Activated CD4-positive, alpha-beta memory T cell treated with anti-CD3 and anti-CD28 coated beads for 36 hours (primary cell): ENCODE measurements around the gene MED12. TPM values are rescaled to one million over a fixed set of nuclear protein-coding genes. Genes with fewer than 3 reads are reported as not detected.

Source experiments
- CTCF ChIA-PET: fragments of 350-600 bp; sonication (Branson Sonifier 250); formaldehyde crosslinking; loops from one replicate; lab custom pipeline; 2021; ENCODE audit warnings: antibody characterized with exemption, inconsistent platforms; lab: Charles Lee
- POLR2A ChIA-PET: fragments of 350-600 bp; sonication (Branson Sonifier 250); formaldehyde crosslinking; loops from one replicate; lab custom pipeline; 2021; ENCODE audit warnings: antibody characterized with exemption; lab: Charles Lee
- DNase-seq: peaks from one replicate; pipeline ENCODE4 v3.0.0-alpha.2; 2020
- H3K27ac Mint-ChIP-seq: one replicate; pipeline ENCODE4 v1.8.0; 2021; ENCODE audit warnings: mixed read lengths
- H3K27me3 Mint-ChIP-seq: one replicate; pipeline ENCODE4 v1.8.0; 2021; ENCODE audit warnings: mixed read lengths
- H3K36me3 Mint-ChIP-seq: one replicate; pipeline ENCODE4 v1.8.0; 2021; ENCODE audit warnings: mixed read lengths
- H3K4me1 Mint-ChIP-seq: one replicate; pipeline ENCODE4 v1.8.0; 2021; ENCODE audit warnings: low read depth, mixed read lengths
- H3K4me3 Mint-ChIP-seq: one replicate; pipeline ENCODE4 v1.8.0; 2021; ENCODE audit warnings: mild to moderate bottlenecking, mixed read lengths
- H3K9me3 Mint-ChIP-seq: one replicate; pipeline ENCODE4 v1.8.0; 2021; ENCODE audit warnings: mixed read lengths
- intact Hi-C: fragments of 100-400 bp; cut with micrococcal nuclease; formaldehyde crosslinking; loops from one replicate; pipeline ENCODE4 v1.15.1; 2023
- total RNA-seq, 2 experiments: library from RNA; stranded (reverse); gene quantifications; one replicate each; pipeline ENCODE4 v1.2.3, GENCODE V29; 2021

Gene MED12
- total RNA-seq, 2 experiments from 2014 or later, result 46.9 to 50.1 TPM

DNA sequence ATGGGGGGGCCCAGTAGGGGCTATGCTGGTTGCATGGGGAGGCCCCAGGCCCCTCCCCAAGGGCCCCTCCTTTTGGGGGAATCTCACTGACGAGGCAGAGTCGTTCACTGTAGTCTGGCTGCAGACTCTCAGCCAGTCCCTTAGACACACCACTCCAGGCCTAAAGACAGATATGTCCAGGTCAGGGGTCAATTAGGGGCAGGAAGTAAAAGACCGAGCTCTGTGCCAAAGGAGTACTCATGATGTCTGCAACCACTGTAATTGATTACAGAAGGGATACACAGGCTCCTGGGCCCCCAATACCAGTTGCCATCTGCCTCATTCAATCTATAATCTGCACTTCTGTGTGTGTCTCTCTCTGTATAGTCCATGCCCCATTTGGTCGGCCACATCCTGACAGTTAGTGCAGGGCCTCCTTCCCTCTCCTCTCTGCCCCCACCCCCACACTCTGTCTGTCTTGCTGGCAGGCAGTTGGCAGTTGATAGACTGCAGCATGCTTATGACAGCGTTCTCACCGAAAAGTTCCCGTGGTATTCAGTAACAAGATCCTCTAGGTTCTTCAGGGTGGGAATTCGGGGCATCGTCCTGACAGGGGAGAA is 10.5 kb upstream of the MED12 start:
- Mint-ChIP-seq H3K27me3 (no peaks in the 10 kb centered on the region), H3K27ac (peak overlapping the region; percentile 98), H3K9me3 (no peaks in the 10 kb centered on the region), H3K4me1 (peaks cover 58% of the 10 kb centered on the region), H3K4me3 (peak overlapping the region; percentile 99), H3K36me3 (peaks cover 57% of the 10 kb centered on the region)
- POLR2A ChIA-PET, result no interaction called here
- CTCF ChIA-PET, result interaction anchor here (1.1 to 1.5 kb wide), 2 partner anchors 8 to 11 kb away, joined by 4 read pairs; partner anchors contain the start of gene MED12
- intact Hi-C loops, result no loop called here
- DNase-seq, result peak; percentile 65

DNA sequence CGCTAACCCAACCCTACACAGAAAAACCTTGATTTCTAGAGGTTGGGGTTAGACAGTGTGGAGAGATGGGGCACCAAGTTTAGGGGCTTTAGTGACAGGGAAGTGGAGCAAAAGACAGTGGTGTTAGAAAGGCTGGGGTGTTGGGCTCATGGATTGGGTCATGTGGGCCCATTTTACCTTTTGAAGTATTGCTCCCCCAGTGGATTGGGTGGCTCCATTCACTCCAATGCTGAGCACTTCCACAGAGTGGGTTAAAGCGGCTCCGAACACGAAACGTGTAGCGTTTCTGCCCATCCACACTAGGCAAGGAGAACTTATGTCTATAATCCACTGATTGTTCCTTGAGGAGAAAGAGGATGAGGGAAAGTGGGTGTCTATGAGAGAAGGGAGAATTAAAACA is 9.3 kb upstream of the MED12 start:
- ChIA-PET POLR2A (no interaction called here), CTCF (interaction anchor here (1.1 kb wide), 1 partner anchor 10 kb away, joined by 4 read pairs; no protein-coding TSS in a partner anchor)
- DNase-seq, result no peak
- peaks cover 57% of the 10 kb centered on the region for H3K36me3 Mint-ChIP-seq
- H3K4me3 Mint-ChIP-seq, result peak overlapping the region; percentile 99
- H3K27me3 Mint-ChIP-seq, result no peaks in the 10 kb centered on the region
- peak overlapping the region; percentile 98 for H3K27ac Mint-ChIP-seq
- H3K4me1 Mint-ChIP-seq, result peaks cover 52% of the 10 kb centered on the region
- no peaks in the 10 kb centered on the region for H3K9me3 Mint-ChIP-seq
- intact Hi-C loops, result no loop called here

DNA sequence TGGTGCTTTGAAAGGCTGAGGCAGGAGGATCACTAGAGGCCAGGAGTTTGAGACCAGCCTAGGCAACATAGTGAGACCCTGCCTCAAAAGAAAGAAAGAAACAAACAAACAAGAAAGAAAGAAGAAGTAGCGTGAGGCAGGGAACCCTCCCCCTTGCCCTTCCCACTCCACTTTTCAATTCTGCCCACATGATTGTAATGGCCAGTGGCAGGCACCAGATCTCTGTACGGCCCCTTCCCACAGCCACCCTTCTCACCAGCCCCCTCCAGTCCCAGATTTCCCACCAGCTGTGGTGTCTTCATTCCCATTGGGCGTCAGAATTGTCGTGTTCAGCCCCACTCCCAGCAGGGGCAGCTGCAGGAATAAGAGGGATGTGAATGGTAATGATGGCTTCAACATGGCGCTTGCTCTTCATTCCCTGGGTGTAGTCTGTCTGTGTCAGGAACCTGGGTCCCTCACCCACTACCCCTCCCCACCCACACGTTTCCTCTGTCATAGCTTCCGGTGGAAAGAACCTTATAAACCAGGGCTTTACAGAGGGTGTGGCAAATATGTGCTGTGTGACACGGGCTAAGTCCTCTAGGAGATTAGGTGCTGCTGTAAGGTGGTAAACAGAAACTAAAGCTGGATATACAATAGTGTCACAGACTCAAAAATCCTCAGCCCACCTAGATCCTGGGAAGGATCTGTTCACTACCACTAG is 7.1 kb upstream of the MED12 start, which contains the start of gene IL2RG:
Gene IL2RG (minus strand): TSS at position 437 of the 703 bp plus-strand sequence. CDS start 38 bp downstream, at position 399.
- peak; percentile 85 for DNase-seq
- CTCF ChIA-PET, result interaction anchor here (0.8 to 1.8 kb wide), 5 partner anchors 8 to 17 kb away, joined by 3 to 12 read pairs (median 3); no protein-coding TSS in a partner anchor
- Mint-ChIP-seq H3K36me3 (peaks cover 48% of the 10 kb centered on the region), H3K9me3 (no peaks in the 10 kb centered on the region), H3K4me1 (peaks cover 38% of the 10 kb centered on the region), H3K27me3 (no peaks in the 10 kb centered on the region), H3K4me3 (peak within 1 kb of the TSS; percentile 99), H3K27ac (peak within 1 kb of the TSS; percentile 98)
- POLR2A ChIA-PET, result interaction anchor here (1.1 to 2.7 kb wide), 10 partner anchors 7 to 423 kb away, joined by 3 to 28 read pairs (median 6); partner anchors contain the start of genes NONO and SNX12
- intact Hi-C loops, result loop anchor here (1.0 to 5.0 kb wide), 9 partner anchors 8 to 421 kb away; partner anchors contain the start of genes FOXO4, NONO, OGT and SNX12

DNA sequence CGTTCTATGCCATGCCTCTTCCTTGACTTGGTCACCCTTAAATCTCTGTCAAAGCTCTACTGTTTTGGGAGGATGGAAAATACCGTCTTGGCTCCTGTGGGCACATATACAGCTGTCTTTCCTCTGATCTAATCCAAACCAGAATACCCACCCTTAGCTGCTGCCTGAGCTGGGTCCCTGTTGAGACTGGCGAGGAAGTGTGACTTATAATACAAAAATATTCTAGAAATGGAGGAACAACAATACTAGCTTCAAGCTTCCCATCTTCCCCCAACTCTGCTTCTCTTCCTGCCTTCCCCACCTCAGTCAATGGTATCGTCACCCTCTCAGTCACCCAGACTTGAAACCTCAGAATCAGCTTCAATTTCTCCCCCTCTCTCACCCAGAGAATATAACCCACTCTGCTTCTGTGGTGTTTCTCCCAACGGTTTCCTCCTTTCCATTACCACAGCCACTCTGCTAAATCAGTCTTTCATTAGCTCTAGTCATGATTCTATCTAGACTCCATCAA is 6.4 kb upstream of the MED12 start:
- intact Hi-C loops, result loop anchor here (1.0 to 5.0 kb wide), 9 partner anchors 9 to 420 kb away; partner anchors contain the start of genes FOXO4, NONO, OGT and SNX12
- peak overlapping the region; percentile 99 for H3K4me3 Mint-ChIP-seq
- peak; percentile 34 for DNase-seq
- ChIA-PET POLR2A (interaction anchor here (1.1 to 2.7 kb wide), 9 partner anchors 10 to 423 kb away, joined by 3 to 28 read pairs (median 8); partner anchors contain the start of genes NONO and SNX12), CTCF (interaction anchor here (1.1 to 1.8 kb wide), 4 partner anchors 9 to 17 kb away, joined by 3 to 12 read pairs (median 4); no protein-coding TSS in a partner anchor)
- H3K27me3 Mint-ChIP-seq, result no peaks in the 10 kb centered on the region
- peak overlapping the region; percentile 98 for H3K27ac Mint-ChIP-seq
- peaks cover 34% of the 10 kb centered on the region for H3K4me1 Mint-ChIP-seq
- no peaks in the 10 kb centered on the region for H3K9me3 Mint-ChIP-seq
- peaks cover 44% of the 10 kb centered on the region for H3K36me3 Mint-ChIP-seq

DNA sequence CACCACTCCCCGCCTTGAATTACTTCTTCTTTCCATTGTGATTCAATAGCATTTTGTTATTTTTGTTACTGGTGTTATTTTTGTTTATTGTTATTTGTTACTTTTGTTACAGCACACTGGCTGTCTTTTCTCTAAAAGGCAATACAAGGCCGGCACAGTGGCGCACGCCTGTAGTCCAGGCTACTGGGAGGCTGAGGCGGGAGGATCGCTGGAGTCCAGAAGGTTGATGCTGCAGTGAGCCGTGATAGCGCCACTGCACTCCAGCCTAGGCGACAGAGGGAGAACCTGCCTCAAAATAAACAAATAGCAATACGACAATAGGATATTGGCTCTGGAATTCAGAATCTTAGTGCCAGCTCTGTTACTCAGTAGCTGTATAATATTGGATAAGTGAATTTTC is 1.0 kb upstream of the MED12 start:
- Mint-ChIP-seq H3K27ac (peak overlapping the region; percentile 23), H3K4me3 (no peak overlapping the region), H3K9me3 (no peaks in the 10 kb centered on the region), H3K36me3 (peaks cover 15% of the 10 kb centered on the region), H3K27me3 (no peaks in the 10 kb centered on the region), H3K4me1 (peaks cover 42% of the 10 kb centered on the region)
- intact Hi-C loops, result no loop called here
- ChIA-PET POLR2A (interaction anchor here (1.0 to 1.7 kb wide), 5 partner anchors 14 to 166 kb away, joined by 3 to 7 read pairs (median 5); partner anchors contain the start of genes FOXO4 and NONO), CTCF (interaction anchor here (1.7 to 1.9 kb wide), 2 partner anchors 18 to 20 kb away, joined by 6 to 11 read pairs; no protein-coding TSS in a partner anchor)
- no peak for DNase-seq

DNA sequence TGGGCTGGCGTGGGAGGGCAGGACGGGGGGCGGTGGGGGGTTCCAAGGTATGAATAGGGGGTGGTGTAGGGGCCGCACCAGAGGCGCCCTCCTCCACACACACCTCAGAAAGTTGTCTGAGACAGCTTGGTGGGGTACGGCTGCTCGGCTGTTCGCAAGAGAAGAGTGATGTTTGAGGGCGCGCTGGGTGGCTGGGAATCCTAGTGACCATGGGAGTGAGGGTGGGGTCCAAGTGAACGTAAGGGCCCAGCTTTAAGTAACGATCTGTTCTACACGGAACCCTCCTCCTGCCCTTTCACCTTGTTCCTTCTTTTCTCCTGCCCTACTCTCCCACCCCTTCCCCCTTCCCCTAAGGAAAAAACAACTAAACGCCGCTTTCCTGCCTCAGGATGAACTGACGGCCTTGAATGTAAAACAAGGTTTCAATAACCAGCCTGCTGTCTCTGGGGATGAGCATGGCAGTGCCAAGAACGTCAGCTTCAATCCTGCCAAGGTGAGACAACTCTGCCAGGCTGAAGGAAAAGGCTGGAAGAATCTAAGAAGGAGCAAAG is 664 bp downstream of the MED12 start:
- no peak for DNase-seq
- intact Hi-C loops, result loop anchor here (1.0 kb wide), 2 partner anchors 24 to 51 kb away; partner anchors contain the start of genes FOXO4 and SNX12
- ChIA-PET CTCF (interaction anchor here (1.2 to 1.9 kb wide), 7 partner anchors 10 to 164 kb away, joined by 3 to 11 read pairs (median 5); partner anchors contain the start of genes CXorf65 and NONO), POLR2A (interaction anchor here (0.7 to 1.7 kb wide), 7 partner anchors 8 to 164 kb away, joined by 3 to 7 read pairs (median 5); partner anchors contain the start of genes NONO and SNX12)
- Mint-ChIP-seq H3K27me3 (no peaks in the 10 kb centered on the region), H3K4me3 (peak overlapping the region; percentile 75), H3K9me3 (no peaks in the 10 kb centered on the region), H3K27ac (peak overlapping the region; percentile 69), H3K36me3 (peaks cover 23% of the 10 kb centered on the region), H3K4me1 (peaks cover 32% of the 10 kb centered on the region)

DNA sequence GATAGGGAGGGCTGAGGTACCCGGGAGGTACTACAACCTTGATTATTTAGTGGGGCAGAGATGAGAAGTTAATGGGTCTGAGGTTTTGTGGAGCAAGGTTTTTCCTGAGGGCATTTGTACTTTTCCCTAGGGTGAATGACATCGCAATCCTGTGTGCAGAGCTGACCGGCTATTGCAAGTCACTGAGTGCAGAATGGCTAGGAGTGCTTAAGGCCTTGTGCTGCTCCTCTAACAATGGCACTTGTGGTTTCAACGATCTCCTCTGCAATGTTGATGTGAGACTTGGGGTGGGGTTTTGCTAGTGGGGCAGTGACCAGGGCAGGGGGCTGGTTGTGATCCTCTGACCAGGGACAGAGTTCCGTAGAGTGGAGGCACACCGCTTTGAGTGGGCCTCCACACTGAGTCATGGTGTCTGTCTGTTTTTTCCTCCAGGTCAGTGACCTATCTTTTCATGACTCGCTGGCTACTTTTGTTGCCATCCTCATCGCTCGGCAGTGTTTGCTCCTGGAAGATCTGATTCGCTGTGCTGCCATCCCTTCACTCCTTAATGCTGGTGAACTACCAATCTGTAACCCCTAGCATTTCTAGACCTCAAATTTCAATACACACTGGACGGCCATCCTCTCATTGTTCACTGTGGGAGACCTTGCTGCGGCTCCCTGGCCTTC is 9.9 kb downstream of the MED12 start:
- H3K4me3 Mint-ChIP-seq, result no peak overlapping the region
- intact Hi-C loops, result no loop called here
- no peaks in the 10 kb centered on the region for H3K9me3 Mint-ChIP-seq
- H3K27me3 Mint-ChIP-seq, result no peaks in the 10 kb centered on the region
- peak overlapping the region; percentile 83 for H3K27ac Mint-ChIP-seq
- no peak for DNase-seq
- POLR2A ChIA-PET, result no interaction called here
- CTCF ChIA-PET, result interaction anchor here (0.6 to 2.8 kb wide), 8 partner anchors 10 to 35 kb away, joined by 3 to 33 read pairs (median 4); partner anchors contain the start of gene MED12
- peaks cover 12% of the 10 kb centered on the region for H3K4me1 Mint-ChIP-seq
- H3K36me3 Mint-ChIP-seq, result peaks cover 34% of the 10 kb centered on the region

DNA sequence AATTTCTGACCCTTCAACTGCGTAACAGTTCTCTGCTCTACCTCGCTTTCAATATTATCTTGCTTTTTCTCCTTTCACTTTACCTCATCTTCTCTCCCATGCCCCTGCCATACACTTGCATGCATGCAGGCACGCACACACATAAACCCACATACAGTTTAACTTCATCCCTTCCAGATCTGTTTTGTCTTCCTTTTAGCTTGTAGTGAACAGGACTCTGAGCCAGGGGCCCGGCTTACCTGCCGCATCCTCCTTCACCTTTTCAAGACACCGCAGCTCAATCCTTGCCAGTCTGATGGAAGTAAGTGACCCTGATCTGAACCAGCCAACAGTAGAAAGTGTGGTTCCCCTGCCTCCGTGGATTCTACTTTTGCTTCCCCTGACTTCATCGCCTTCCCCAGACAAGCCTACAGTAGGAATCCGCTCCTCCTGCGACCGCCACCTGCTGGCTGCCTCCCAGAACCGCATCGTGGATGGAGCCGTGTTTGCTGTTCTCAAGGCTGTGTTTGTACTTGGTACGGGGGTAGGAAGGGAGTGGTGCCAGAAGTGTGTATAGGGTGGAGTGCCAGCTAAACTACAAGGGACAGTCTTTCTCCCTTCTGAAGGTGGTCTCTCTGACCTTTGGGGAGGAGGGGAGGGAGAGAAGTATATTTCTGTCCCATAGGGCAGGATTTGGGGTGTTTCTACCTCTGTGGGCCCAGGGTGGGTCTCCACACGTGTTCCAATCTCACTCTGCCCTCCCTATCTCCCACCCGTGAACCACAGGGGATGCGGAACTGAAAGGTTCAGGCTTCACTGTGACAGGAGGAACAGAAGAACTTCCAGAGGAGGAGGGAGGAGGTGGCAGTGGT is 10.7 kb downstream of the MED12 start:
- Mint-ChIP-seq H3K4me3 (no peak overlapping the region), H3K27ac (peak overlapping the region; percentile 83), H3K36me3 (peaks cover 33% of the 10 kb centered on the region), H3K4me1 (peaks cover 12% of the 10 kb centered on the region), H3K27me3 (no peaks in the 10 kb centered on the region), H3K9me3 (no peaks in the 10 kb centered on the region)
- POLR2A ChIA-PET, result no interaction called here
- peak; percentile 81 for DNase-seq
- intact Hi-C loops, result loop anchor here (1.0 kb wide), 2 partner anchors 27 to 31 kb away; no protein-coding TSS in a partner anchor
- CTCF ChIA-PET, result interaction anchor here (0.6 to 2.8 kb wide), 11 partner anchors 9 to 48 kb away, joined by 3 to 33 read pairs (median 3); partner anchors contain the start of gene MED12

DNA sequence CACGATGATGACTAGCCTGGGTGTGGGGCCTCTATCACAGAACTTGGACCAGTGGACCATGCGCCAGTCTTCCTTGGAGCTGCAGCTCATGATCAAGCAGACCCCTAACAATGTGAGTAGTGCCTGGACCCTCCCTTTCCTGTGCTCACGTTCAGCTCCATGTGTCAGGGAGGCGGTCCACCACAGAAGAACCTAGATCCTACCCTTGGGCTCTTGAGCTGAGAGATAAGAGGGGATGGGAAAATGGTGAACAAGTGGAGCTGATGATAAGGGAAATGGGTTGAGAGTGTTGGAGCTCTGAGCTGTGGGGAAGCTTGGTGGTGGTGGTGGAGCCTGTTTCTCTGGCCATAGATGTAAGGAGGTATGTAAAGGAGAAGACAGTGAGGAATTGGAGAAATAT is 13.1 kb downstream of the MED12 start:
- DNase-seq, result no peak
- ChIA-PET POLR2A (no interaction called here), CTCF (no interaction called here)
- Mint-ChIP-seq H3K27ac (no peak overlapping the region), H3K36me3 (peaks cover 40% of the 10 kb centered on the region), H3K9me3 (no peaks in the 10 kb centered on the region), H3K4me3 (no peak overlapping the region), H3K4me1 (peaks cover 12% of the 10 kb centered on the region), H3K27me3 (no peaks in the 10 kb centered on the region)
- intact Hi-C loops, result no loop called here

DNA sequence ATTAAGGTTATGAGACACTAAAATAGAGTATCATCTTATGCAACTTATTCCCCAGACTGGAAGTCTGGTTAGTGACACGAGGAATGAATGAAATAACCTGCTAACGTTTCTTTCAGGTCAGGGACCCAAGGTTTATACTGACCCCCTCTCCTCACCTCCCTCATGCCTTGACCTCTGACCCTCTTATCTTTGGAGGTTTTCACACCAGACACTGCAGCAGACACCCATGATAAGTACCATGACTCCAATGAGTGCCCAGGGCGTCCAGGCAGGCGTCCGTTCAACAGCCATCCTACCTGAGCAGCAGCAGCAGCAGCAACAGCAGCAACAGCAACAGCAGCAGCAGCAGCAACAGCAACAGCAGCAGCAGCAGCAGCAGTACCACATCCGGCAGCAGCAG is 22.0 kb downstream of the MED12 start:
- DNase-seq, result no peak
- H3K27me3 Mint-ChIP-seq, result no peaks in the 10 kb centered on the region
- H3K27ac Mint-ChIP-seq, result no peak overlapping the region
- H3K9me3 Mint-ChIP-seq, result no peaks in the 10 kb centered on the region
- peaks cover 11% of the 10 kb centered on the region for H3K36me3 Mint-ChIP-seq
- ChIA-PET CTCF (no interaction called here), POLR2A (no interaction called here)
- H3K4me3 Mint-ChIP-seq, result no peak overlapping the region
- peaks cover 9% of the 10 kb centered on the region for H3K4me1 Mint-ChIP-seq
- intact Hi-C loops, result no loop called here
